ENCODE measurements around the gene STYK1.

GRCh38 chr12:10719482-10719881, 45.6 kb upstream of the STYK1 start:
- TF ChIP-seq POLR2A (IDR thresholded peaks at IDR 0.05) (no peak), CTCF (IDR thresholded peaks at IDR 0.05) (no peak)
